ENCODE results near the gene UMODL1. TPM values are rescaled to one million over a fixed set of nuclear protein-coding genes. Genes with fewer than 3 reads are reported as not detected.

The UMODL1 gene
- total RNA-seq, 1 donor from 2014 or later = 0.19 TPM

DNA sequence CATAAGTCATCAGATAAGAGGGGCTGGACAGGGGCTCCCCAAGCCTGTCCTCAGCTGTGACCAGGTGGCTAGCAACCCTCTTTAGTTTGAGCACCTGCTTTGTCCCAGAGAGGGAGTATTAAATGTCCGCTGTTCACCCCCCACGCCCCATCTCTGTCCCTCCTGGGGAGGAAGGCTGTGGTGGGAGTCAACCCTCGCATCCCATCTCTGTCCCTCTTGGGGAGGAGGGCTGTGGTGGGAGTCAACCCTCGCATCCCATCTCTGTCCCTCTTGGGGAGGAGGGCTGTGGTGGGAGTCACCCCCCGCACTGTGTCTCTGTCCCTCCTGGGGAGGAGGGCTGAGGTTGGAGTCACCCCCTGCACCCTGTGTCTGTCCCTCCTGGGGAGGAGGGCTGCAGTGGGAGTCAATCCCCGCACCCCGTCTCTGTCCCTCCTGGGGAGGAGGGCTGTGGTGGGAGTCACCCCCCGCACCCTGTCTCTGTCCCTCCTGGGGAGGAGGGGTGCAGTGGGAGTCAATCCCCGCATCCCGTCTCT lies 75.2 kb downstream of the UMODL1 start:
- Mint-ChIP-seq H3K9me3 (ENCODE audit: low read depth) (no peaks in the 10 kb centered on the region), H3K4me3 (ENCODE audit: low read depth) (no peak overlapping the region), H3K4me1 (ENCODE audit: low read depth) (peaks cover 9% of the 10 kb centered on the region), H3K36me3 (ENCODE audit: insufficient read depth) (no peaks in the 10 kb centered on the region), H3K27me3 (peaks cover 15% of the 10 kb centered on the region), H3K27ac (no peak overlapping the region)
- TF ChIP-seq, protein P1, sequence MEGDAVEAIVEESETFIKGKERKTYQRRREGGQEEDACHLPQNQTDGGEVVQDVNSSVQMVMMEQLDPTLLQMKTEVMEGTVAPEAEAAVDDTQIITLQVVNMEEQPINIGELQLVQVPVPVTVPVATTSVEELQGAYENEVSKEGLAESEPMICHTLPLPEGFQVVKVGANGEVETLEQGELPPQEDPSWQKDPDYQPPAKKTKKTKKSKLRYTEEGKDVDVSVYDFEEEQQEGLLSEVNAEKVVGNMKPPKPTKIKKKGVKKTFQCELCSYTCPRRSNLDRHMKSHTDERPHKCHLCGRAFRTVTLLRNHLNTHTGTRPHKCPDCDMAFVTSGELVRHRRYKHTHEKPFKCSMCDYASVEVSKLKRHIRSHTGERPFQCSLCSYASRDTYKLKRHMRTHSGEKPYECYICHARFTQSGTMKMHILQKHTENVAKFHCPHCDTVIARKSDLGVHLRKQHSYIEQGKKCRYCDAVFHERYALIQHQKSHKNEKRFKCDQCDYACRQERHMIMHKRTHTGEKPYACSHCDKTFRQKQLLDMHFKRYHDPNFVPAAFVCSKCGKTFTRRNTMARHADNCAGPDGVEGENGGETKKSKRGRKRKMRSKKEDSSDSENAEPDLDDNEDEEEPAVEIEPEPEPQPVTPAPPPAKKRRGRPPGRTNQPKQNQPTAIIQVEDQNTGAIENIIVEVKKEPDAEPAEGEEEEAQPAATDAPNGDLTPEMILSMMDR (IDR thresholded peaks at IDR 0.05; ENCODE audit: unreplicated experiment) = no peak
- no peak for DNase-seq (ENCODE audit: low spot score, unreplicated experiment)

DNA sequence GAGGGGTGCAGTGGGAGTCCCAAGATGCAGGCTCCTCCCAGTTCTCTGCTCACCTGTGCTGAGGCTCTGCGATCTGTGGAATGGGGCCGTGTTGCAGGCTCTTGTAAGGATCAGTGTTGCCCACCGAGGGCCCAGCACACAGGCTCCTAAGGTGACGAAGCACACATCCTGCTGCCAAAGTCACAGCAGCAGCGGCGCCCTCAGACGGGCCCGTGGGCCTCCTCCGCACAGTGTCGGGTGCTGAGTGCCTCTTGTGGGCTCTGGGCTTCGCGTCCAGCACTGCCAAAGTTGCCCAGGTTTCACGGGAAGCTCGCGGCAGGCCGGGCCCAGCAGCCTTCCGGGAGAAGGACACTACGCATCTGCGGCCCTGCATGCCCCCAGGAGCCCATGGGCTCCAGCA lies 75.7 kb downstream of the UMODL1 start:
- H3K27me3 Mint-ChIP-seq = peaks cover 15% of the 10 kb centered on the region
- no peak for DNase-seq (ENCODE audit: low spot score, unreplicated experiment)
- peaks cover 12% of the 10 kb centered on the region for H3K4me1 Mint-ChIP-seq (ENCODE audit: low read depth)
- H3K27ac Mint-ChIP-seq = no peak overlapping the region
- H3K9me3 Mint-ChIP-seq (ENCODE audit: low read depth) = no peaks in the 10 kb centered on the region
- H3K36me3 Mint-ChIP-seq (ENCODE audit: insufficient read depth) = no peaks in the 10 kb centered on the region
- no peak overlapping the region for H3K4me3 Mint-ChIP-seq (ENCODE audit: low read depth)
- TF ChIP-seq, protein P1 (IDR thresholded peaks at IDR 0.05; ENCODE audit: unreplicated experiment) = no peak

DNA sequence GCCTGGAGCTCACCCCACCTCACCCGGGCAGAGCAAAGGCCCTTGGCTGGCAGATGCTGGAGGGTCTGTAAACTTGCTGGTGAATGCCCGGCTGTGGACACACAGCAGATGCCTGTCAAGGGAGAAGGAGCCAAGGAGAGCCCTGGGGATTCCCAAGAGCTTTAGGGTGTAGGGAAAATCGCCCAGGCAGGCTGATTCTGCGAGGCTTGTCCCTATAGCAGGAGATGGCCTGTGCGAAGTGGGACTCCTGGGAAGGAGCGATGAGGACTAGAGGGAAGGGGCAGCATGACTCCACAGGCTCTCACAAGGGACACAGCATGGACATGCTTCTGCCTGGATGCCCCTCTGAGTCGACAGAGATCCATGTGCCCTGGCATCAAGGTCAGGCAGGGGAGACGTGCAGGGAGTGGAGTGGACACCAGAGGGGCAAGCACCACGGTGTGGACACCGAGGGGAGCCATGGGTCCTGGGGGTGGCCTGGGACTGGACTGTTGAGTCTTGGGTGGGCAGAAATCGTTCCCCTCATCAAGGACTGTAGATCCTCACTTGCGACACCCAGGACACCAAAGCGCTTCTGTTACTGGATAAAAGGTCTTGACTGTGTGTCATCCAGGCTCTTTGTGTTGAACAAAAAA lies 76.4 kb downstream of the UMODL1 start:
- peak overlapping the region; percentile 60 for H3K27ac Mint-ChIP-seq
- H3K36me3 Mint-ChIP-seq (ENCODE audit: insufficient read depth) = no peaks in the 10 kb centered on the region
- H3K27me3 Mint-ChIP-seq = peaks cover 16% of the 10 kb centered on the region
- H3K9me3 Mint-ChIP-seq (ENCODE audit: low read depth) = no peaks in the 10 kb centered on the region
- no peak overlapping the region for H3K4me3 Mint-ChIP-seq (ENCODE audit: low read depth)
- TF ChIP-seq, protein P1 (IDR thresholded peaks at IDR 0.05; ENCODE audit: unreplicated experiment) = no peak
- DNase-seq (ENCODE audit: low spot score, unreplicated experiment) = no peak
- peaks cover 14% of the 10 kb centered on the region for H3K4me1 Mint-ChIP-seq (ENCODE audit: low read depth)

DNA sequence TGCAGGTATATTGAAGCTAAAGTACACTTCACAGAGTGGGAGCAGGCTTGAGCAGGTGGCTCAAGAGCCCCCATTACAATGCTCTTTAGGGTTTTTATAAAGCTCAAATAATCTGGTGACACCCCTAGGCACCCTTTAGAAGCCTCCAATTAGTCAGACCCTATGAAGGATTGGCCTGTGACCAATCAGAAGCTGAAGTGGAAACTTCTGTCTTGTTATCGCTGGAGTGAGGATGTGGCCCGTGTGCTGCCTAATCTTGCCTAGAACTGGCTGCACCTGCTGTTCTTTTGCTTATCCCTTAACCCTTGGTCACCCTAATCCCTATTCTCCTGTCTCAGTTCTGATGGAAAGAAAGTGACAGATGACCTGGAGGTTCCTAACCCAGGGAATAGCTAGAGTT lies 77.0 kb downstream of the UMODL1 start:
- no peaks in the 10 kb centered on the region for H3K9me3 Mint-ChIP-seq (ENCODE audit: low read depth)
- no peak overlapping the region for H3K4me3 Mint-ChIP-seq (ENCODE audit: low read depth)
- no peak for DNase-seq (ENCODE audit: low spot score, unreplicated experiment)
- peaks cover 17% of the 10 kb centered on the region for H3K27me3 Mint-ChIP-seq
- TF ChIP-seq, protein P1 (IDR thresholded peaks at IDR 0.05; ENCODE audit: unreplicated experiment) = no peak
- no peak overlapping the region for H3K27ac Mint-ChIP-seq
- H3K36me3 Mint-ChIP-seq (ENCODE audit: insufficient read depth) = no peaks in the 10 kb centered on the region
- peaks cover 15% of the 10 kb centered on the region for H3K4me1 Mint-ChIP-seq (ENCODE audit: low read depth)

DNA sequence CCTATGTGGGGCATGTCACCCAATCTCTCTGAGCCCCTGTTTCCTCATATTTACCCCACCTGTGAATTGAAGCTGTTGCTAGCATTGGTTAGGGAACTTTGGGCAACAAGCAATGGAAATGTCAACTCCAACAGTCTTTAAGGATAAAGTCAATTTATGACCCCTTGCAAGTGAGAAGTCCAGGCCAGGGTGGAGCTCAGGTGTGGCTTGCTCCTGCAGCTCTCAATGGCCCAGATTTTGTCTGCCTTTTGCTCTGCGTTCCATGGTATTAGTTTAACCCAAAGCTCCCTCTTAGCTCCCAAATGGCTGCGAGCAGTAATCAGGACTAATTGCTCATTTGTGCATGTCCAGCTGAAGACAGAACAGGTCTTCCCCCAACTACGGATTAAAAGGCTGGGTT lies 77.5 kb downstream of the UMODL1 start:
- H3K4me1 Mint-ChIP-seq (ENCODE audit: low read depth) = peaks cover 15% of the 10 kb centered on the region
- TF ChIP-seq, protein P1 (IDR thresholded peaks at IDR 0.05; ENCODE audit: unreplicated experiment) = no peak

More for the DNA sequence above, 77.5 kb downstream of the UMODL1 start:
- peaks cover 21% of the 10 kb centered on the region for H3K27me3 Mint-ChIP-seq
- no peak for DNase-seq (ENCODE audit: low spot score, unreplicated experiment)
- H3K9me3 Mint-ChIP-seq (ENCODE audit: low read depth) = no peaks in the 10 kb centered on the region
- no peaks in the 10 kb centered on the region for H3K36me3 Mint-ChIP-seq (ENCODE audit: insufficient read depth)
- H3K27ac Mint-ChIP-seq = no peak overlapping the region
- H3K4me3 Mint-ChIP-seq (ENCODE audit: low read depth) = no peak overlapping the region
